ENCODE results near the gene ACMSD. TPM values are rescaled to one million over a fixed set of nuclear protein-coding genes. Genes with fewer than 3 reads are reported as not detected.

The ACMSD gene
- total and polyA plus RNA-seq, 5 donors = not detected

DNA sequence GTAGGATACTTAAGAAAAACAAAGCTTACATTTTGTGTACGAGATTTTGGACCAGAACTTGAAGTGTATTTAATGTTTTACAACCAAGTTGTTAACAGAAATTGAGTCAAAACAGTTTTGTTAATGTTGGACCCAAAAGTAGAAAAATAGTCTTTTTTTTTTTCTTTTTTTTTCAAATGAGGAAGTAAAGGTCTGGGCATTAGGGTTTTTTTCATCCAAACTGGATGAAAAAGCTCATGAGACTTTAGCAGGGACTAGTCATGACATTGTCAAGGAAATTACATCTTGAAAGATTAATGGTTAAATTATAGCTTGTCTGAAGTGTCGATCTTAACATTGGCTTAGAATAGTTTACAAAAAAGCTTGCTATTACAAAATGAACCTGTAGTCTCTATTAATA is 112.5 kb downstream of the ACMSD start:
- DNase-seq (no peak), ATAC-seq (no peak)
- Histone ChIP-seq H3K27ac (ENCODE audit: low read length) (no peak overlapping the region), H3K4me1 (ENCODE audit: control insufficient read depth, insufficient read depth, low read length) (no peaks in the 10 kb centered on the region), H3K9me3 (ENCODE audit: control insufficient read depth, low read length) (no peaks in the 10 kb centered on the region), H3K27me3 (ENCODE audit: control insufficient read depth, insufficient read depth) (no peaks in the 10 kb centered on the region), H3K4me3 (ENCODE audit: low read length) (no peak overlapping the region)
- intact Hi-C loops (cut with DNase I) = no loop called here
- 91% methylated on average over 2 of the region's 2 CpGs for WGBS

Small RNA genes within 50 kb of the gene (microRNA-seq; reads per million reads assigned to microRNA genes)
- gene MIR5590 = 0 reads per million in 2 donors

Other genes with a start within 250 kb of the ACMSD start
- 1 to 10 TPM; 3.3 to 6.8 (median 4.5) TPM for gene TMEM163, start 119.6 kb upstream of the ACMSD start, total RNA-seq
- 7.1 TPM for gene TMEM163, start 119.6 kb upstream of the ACMSD start, polyA plus RNA-seq
- 10 to 100 TPM; 21.8 to 23.9 (median 22.6) TPM for gene CCNT2, start 80.2 kb downstream of the ACMSD start, total RNA-seq
- gene CCNT2, start 80.2 kb downstream of the ACMSD start, polyA plus RNA-seq = 9.0 TPM
- gene MAP3K19, start 208.8 kb downstream of the ACMSD start, total RNA-seq = not detected
- gene MAP3K19, start 208.8 kb downstream of the ACMSD start, polyA plus RNA-seq = not detected
- gene RAB3GAP1, start 213.7 kb downstream of the ACMSD start, total RNA-seq = 10 to 100 TPM; 41.5 to 54.5 (median 50.6) TPM
- 24.4 TPM for gene RAB3GAP1, start 213.7 kb downstream of the ACMSD start, polyA plus RNA-seq